GM23338 (cell line): ENCODE measurements around the gene SIL1. TPM values are rescaled to one million over a fixed set of nuclear protein-coding genes. Genes with fewer than 3 reads are reported as not detected.

ENCODE experiments used
- ATAC-seq: fragments of 200-7000 bp; cut with Tn5 transposase; 3 replicates; pipeline ENCODE4 v1.9.1; 2020
- DNase-seq: peaks from one replicate; pipeline ENCODE4 v3.0.0-alpha.2; 2015; ENCODE audit warnings: low spot score
- H2AFZ ChIP-seq: fragments of 200-600 bp; sonication (generic); 2 replicates; pipeline ENCODE4 v1.8.0; 2016; ENCODE audit warnings: antibody characterized with exemption, mild to moderate bottlenecking, moderate library complexity
- H3F3A ChIP-seq: fragments of 200-600 bp; sonication (generic); replicated peaks from 2 replicates; pipeline ENCODE4 v1.8.0; 2017; ENCODE audit warnings: antibody characterized with exemption, mixed run types, low read depth
- H3K27ac ChIP-seq: fragments of 200-600 bp; sonication (generic); 2 replicates; pipeline ENCODE4 v1.6.1; 2016; ENCODE audit warnings: low read depth
- H3K27me3 ChIP-seq: fragments of 200-600 bp; sonication (generic); 2 replicates; pipeline ENCODE4 v1.8.0; 2016; ENCODE audit warnings: mild to moderate bottlenecking, mixed run types, moderate library complexity; ENCODE audit not compliant: insufficient read depth
- H3K36me3 ChIP-seq: fragments of 200-600 bp; sonication (generic); 2 replicates; pipeline ENCODE4 v1.8.0; 2016; ENCODE audit warnings: mild to moderate bottlenecking; ENCODE audit not compliant: insufficient read depth
- H3K4me1 ChIP-seq: fragments of 200-600 bp; sonication (generic); 2 replicates; pipeline ENCODE4 v1.8.0; 2016; ENCODE audit warnings: mild to moderate bottlenecking, moderate library complexity; ENCODE audit not compliant: insufficient read depth
- H3K4me2 ChIP-seq: fragments of 200-600 bp; sonication (generic); 2 replicates; pipeline ENCODE4 v1.7.1; 2017; ENCODE audit warnings: mixed run types
- H3K4me3 ChIP-seq: fragments of 200-600 bp; sonication (generic); 2 replicates; pipeline ENCODE4 v1.6.1; 2016; ENCODE audit warnings: mixed run types
- H3K79me2 ChIP-seq: fragments of 200-600 bp; sonication (generic); replicated peaks from 2 replicates; pipeline ENCODE4 v1.8.0; 2017; ENCODE audit warnings: mild to moderate bottlenecking; ENCODE audit not compliant: insufficient read depth
- H3K9me2 ChIP-seq: fragments of 200-600 bp; sonication (generic); 2 replicates; pipeline ENCODE4 v1.8.0; 2017; ENCODE audit not compliant: insufficient read depth
- H4K20me1 ChIP-seq: fragments of 200-600 bp; sonication (generic); replicated peaks from 2 replicates; pipeline ENCODE4 v1.8.0; 2017; ENCODE audit warnings: mild to moderate bottlenecking; ENCODE audit not compliant: insufficient read depth
- H3K27ac Mint-ChIP-seq: 2 replicates; pipeline ENCODE4 v1.8.0; 2020; ENCODE audit warnings: inconsistent platforms, mild to moderate bottlenecking, moderate library complexity, mixed read lengths
- H3K27me3 Mint-ChIP-seq: 3 replicates; pipeline ENCODE4 v1.8.0; 2022; ENCODE audit warnings: low read depth, mild to moderate bottlenecking, moderate library complexity, mixed read lengths, inconsistent platforms; ENCODE audit not compliant: insufficient read depth, poor library complexity
- H3K36me3 Mint-ChIP-seq: 3 replicates; pipeline ENCODE4 v1.8.0; 2021; ENCODE audit warnings: low read depth, mild to moderate bottlenecking, inconsistent platforms, moderate library complexity, mixed read lengths
- H3K4me1 Mint-ChIP-seq: 3 replicates; pipeline ENCODE4 v1.8.0; 2020; ENCODE audit warnings: mild to moderate bottlenecking, inconsistent platforms, mixed read lengths
- H3K4me3 Mint-ChIP-seq: 3 replicates; pipeline ENCODE4 v1.8.0; 2021; ENCODE audit warnings: moderate library complexity, mild to moderate bottlenecking, inconsistent platforms, mixed read lengths
- H3K9me3 Mint-ChIP-seq: 3 replicates; pipeline ENCODE4 v1.8.0; 2020; ENCODE audit warnings: moderate library complexity, mild to moderate bottlenecking, inconsistent platforms, mixed read lengths
- CREB1 ChIP-seq: fragments of 250-450 bp; sonication (Bioruptor Pico); IDR thresholded peaks from 2 replicates; pipeline ENCODE4 v1.5.0; 2020; ENCODE audit warnings: low read depth, mild to moderate bottlenecking, moderate library complexity
- EZH2 ChIP-seq: fragments of 200-600 bp; sonication (generic); IDR thresholded peaks from one replicate; pipeline ENCODE4 v1.8.0; 2017; ENCODE audit warnings: antibody characterized with exemption, mild to moderate bottlenecking, low read depth; ENCODE audit not compliant: unreplicated experiment
- EZH2phosphoT487 ChIP-seq: fragments of 200-600 bp; sonication (generic); IDR thresholded peaks from one replicate; pipeline ENCODE4 v1.8.1; 2018; ENCODE audit warnings: antibody characterized with exemption; ENCODE audit not compliant: unreplicated experiment
- NANOG ChIP-seq: IDR thresholded peaks from 2 replicates; pipeline ENCODE4 v1.6.1; 2016; ENCODE audit warnings: antibody characterized with exemption, borderline replicate concordance
- POLR2AphosphoS5 ChIP-seq: IDR thresholded peaks from 2 replicates; pipeline ENCODE4 v1.6.1; 2016; ENCODE audit warnings: antibody characterized with exemption, low read depth
- REST ChIP-seq: IDR thresholded peaks from one replicate; pipeline ENCODE4 v1.6.1; 2018; ENCODE audit warnings: antibody characterized with exemption; ENCODE audit not compliant: unreplicated experiment
- STAT1 ChIP-seq: IDR thresholded peaks from one replicate; pipeline ENCODE4 v1.6.1; 2016; ENCODE audit warnings: antibody characterized with exemption; ENCODE audit not compliant: unreplicated experiment
- ZNF114 ChIP-seq: fragments of 250-450 bp; sonication (Bioruptor Pico); IDR thresholded peaks from 2 replicates; pipeline ENCODE4 v1.5.0; 2020; ENCODE audit warnings: mild to moderate bottlenecking, moderate library complexity
- ZNF331 ChIP-seq: fragments of 250-450 bp; sonication (Bioruptor Pico); IDR thresholded peaks from 2 replicates; pipeline ENCODE4 v1.5.0; 2020; ENCODE audit warnings: low read depth, mild to moderate bottlenecking, moderate library complexity
- ZNF462 ChIP-seq: fragments of 250-450 bp; sonication (Bioruptor Pico); IDR thresholded peaks from 2 replicates; pipeline ENCODE4 v1.5.0; 2020; ENCODE audit warnings: mild to moderate bottlenecking, moderate library complexity
- polyA plus RNA-seq: library from polyadenylated mRNA; unstranded; fragments of >200 nt; fragmentation: Nextera tagmentation; extraction: Ambion mirVana; gene quantifications from 2 replicates; pipeline ENCODE4 v1.2.1, GENCODE V29; 2016
- total RNA-seq: library from RNA; depleted of rRNA; stranded (reverse); fragments of >200 nt; shearing (Covaris generic); gene quantifications from 2 replicates; pipeline ENCODE4 v1.2.3, GENCODE V29; 2014
- TF ChIP-seq, protein P1 (sequence below), 2 experiments: fragments of 200-600 bp in 1 of 2; sonication (generic) in 1 of 2; conservative IDR thresholded peaks; 2 replicates each; pipeline versions ENCODE4 v1.5.1 to v1.6.1; 2016 to 2017; ENCODE audit warnings: antibody characterized with exemption in 2 of 2, low read depth in 2 of 2, mild to moderate bottlenecking in 2 of 2, moderate library complexity in 1 of 2
- TF ChIP-seq, protein P2 (sequence below): IDR thresholded peaks from 2 replicates; pipeline ENCODE4 v1.6.1; 2016; ENCODE audit warnings: antibody characterized with exemption

The SIL1 gene
- total and polyA plus RNA-seq, 2 experiments from 2014 or later, result 5.5 to 5.9 TPM

DNA sequence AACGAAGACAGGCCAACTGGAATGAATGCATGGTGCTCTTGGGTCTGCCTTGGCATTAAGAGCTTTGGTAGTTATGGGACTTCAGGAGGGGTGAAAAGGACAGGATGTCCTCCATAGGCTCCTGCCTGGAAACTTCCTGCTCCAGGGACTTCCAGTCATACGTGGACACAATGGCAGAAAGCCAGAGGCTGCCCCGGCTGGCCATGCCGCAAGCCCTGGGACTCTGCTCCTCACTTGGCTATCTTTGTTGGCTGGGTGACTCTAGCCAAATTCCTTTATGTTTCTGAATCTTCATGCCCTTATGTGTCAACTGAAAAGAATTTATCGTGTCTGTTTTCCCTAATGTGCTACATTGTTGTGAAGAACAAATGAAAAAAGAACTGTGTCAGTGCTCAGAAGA is 136.9 kb downstream of the SIL1 start:
- Histone ChIP-seq H4K20me1 (no peaks in the 10 kb centered on the region), H3K79me2 (no peaks in the 10 kb centered on the region), H3K36me3 (no peaks in the 10 kb centered on the region; the same call in 1 of the 2 replicates), H3F3A (no peaks in the 10 kb centered on the region), H3K4me3 (no peak overlapping the region), H3K9me2 (no peaks in the 10 kb centered on the region; the same call in 1 of the 2 replicates), H3K27me3 (no peaks in the 10 kb centered on the region), H3K4me1 (peaks cover 8% of the 10 kb centered on the region; the same call in 1 of the 2 replicates), H3K27ac (no peak overlapping the region), H3K4me2 (no peak overlapping the region), H2AFZ (no peak overlapping the region)
- no peak for TF ChIP-seq ZNF114 (CRISPR knock-in tag)
- TF ChIP-seq EZH2, result no peak
- TF ChIP-seq STAT1, result no peak
- no peak for TF ChIP-seq EZH2phosphoT487
- no peak for TF ChIP-seq REST
- no peak for TF ChIP-seq ZNF462
- TF ChIP-seq POLR2AphosphoS5, result no peak
- TF ChIP-seq, protein P1, sequence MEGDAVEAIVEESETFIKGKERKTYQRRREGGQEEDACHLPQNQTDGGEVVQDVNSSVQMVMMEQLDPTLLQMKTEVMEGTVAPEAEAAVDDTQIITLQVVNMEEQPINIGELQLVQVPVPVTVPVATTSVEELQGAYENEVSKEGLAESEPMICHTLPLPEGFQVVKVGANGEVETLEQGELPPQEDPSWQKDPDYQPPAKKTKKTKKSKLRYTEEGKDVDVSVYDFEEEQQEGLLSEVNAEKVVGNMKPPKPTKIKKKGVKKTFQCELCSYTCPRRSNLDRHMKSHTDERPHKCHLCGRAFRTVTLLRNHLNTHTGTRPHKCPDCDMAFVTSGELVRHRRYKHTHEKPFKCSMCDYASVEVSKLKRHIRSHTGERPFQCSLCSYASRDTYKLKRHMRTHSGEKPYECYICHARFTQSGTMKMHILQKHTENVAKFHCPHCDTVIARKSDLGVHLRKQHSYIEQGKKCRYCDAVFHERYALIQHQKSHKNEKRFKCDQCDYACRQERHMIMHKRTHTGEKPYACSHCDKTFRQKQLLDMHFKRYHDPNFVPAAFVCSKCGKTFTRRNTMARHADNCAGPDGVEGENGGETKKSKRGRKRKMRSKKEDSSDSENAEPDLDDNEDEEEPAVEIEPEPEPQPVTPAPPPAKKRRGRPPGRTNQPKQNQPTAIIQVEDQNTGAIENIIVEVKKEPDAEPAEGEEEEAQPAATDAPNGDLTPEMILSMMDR (conservative IDR thresholded peaks at IDR 0.05; ENCODE audit: low read depth in 2 of 2), result no peak
- TF ChIP-seq ZNF331 (CRISPR knock-in tag), result no peak
- TF ChIP-seq NANOG, result no peak
- TF ChIP-seq CREB1, result no peak
- TF ChIP-seq, protein P2, sequence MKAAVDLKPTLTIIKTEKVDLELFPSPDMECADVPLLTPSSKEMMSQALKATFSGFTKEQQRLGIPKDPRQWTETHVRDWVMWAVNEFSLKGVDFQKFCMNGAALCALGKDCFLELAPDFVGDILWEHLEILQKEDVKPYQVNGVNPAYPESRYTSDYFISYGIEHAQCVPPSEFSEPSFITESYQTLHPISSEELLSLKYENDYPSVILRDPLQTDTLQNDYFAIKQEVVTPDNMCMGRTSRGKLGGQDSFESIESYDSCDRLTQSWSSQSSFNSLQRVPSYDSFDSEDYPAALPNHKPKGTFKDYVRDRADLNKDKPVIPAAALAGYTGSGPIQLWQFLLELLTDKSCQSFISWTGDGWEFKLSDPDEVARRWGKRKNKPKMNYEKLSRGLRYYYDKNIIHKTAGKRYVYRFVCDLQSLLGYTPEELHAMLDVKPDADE, result no peak
- H3K4me1 Mint-ChIP-seq, result peaks cover 22% of the 10 kb centered on the region
- ATAC-seq (no peak), DNase-seq (no peak)
- no peak overlapping the region for H3K27ac Mint-ChIP-seq
- H3K36me3 Mint-ChIP-seq, result no peaks in the 10 kb centered on the region
- peaks cover 2% of the 10 kb centered on the region for H3K27me3 Mint-ChIP-seq
- no peak overlapping the region for H3K4me3 Mint-ChIP-seq
- H3K9me3 Mint-ChIP-seq, result peaks cover 4% of the 10 kb centered on the region; the same call in 1 of the 3 replicates
